HG02642 (cell line): ENCODE data around the gene RNF175.
"Not testable (repeated sequence)": the region's sequence is repeated elsewhere in the genome, so short reads cannot be mapped to it uniquely, and the experiment has no call there.

Source experiments
- ATAC-seq: cut with Tn5 transposase; IDR thresholded peaks from one replicate; pipeline ENCODE4 v1.9.1; 2021; ENCODE audit warnings: mild to moderate bottlenecking; ENCODE audit not compliant: unreplicated experiment, poor library complexity

The RNF175 gene

GRCh38 chr4:153684971-153685371, 74.9 kb downstream of the RNF175 start:
- ATAC-seq: no peak

- peak; percentile 94 for ATAC-seq
Measured at GRCh38 chr4:153684182-153684970, 75.4 kb downstream of the RNF175 start, which contains the start of gene TLR2. TSS of gene TLR2 (plus strand) at chr4:153684280. CDS start at chr4:153702908, 18,628 bp downstream.

GRCh38 chr4:153683763-153684181, 76.1 kb downstream of the RNF175 start:
- ATAC-seq: no peak

- ATAC-seq: no peak
Measured at GRCh38 chr4:153679486-153679885, 80.3 kb downstream of the RNF175 start.

GRCh38 chr4:153676984-153677383, 82.8 kb downstream of the RNF175 start:
- no peak for ATAC-seq

- ATAC-seq: no peak
Measured at GRCh38 chr4:153676486-153676885, 83.3 kb downstream of the RNF175 start.

- no peak for ATAC-seq
Measured at GRCh38 chr4:153669838-153670237, 90.0 kb downstream of the RNF175 start.

GRCh38 chr4:153668647-153669046, 91.2 kb downstream of the RNF175 start:
- no peak for ATAC-seq

- not testable (repeated sequence) for ATAC-seq
Measured at GRCh38 chr4:153666505-153666904, 93.3 kb downstream of the RNF175 start.

- no peak for ATAC-seq
Measured at GRCh38 chr4:153663667-153664066, 96.2 kb downstream of the RNF175 start.

GRCh38 chr4:153661908-153662307, 97.9 kb downstream of the RNF175 start:
- no peak for ATAC-seq

GRCh38 chr4:153661215-153661822, 98.5 kb downstream of the RNF175 start:
- no peak for ATAC-seq
